ENCODE data around the gene ZNF396.

Gene ZNF396

DNA sequence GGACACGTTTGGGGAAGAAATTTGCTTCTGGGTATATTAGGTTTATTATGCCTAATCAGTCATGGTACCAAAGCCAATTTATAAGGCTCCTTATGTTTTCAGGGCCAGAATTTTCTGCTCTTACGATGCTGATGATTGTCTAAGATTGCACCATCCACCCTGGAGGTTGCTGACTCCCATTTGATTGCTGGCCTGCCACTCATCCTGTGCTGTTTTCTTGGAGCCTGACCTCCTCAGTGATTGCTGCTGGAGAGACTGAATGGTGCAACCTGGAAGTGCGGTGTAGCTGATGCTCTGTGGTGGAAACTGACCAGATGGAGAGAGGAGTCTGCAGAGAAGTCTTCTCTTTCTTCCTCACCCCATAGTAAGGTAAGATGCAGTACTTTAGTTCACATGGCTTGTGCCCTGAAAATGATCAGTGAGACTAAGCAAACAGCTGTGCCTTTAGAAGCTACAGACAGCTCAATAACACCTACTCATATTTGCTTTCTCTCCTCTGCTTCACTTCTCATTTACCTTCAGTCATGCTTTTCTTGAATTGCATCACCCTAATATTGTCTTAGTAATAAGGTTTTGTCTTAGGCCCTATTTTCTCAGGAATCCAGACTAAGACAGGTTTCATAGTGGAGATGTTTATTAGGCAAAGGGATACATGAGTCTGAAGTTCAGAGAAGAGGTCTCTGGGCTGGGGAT, 50.3 kb downstream of the ZNF396 start:
- no peak for TF ChIP-seq CREB1 (IDR thresholded peaks at IDR 0.05; ENCODE audit: low read depth)
- no peak for TF ChIP-seq USF1 (IDR thresholded peaks at IDR 0.05)
- TF ChIP-seq NFIC (IDR thresholded peaks at IDR 0.05): no peak
- TF ChIP-seq, protein P1, sequence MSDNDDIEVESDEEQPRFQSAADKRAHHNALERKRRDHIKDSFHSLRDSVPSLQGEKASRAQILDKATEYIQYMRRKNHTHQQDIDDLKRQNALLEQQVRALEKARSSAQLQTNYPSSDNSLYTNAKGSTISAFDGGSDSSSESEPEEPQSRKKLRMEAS (IDR thresholded peaks at IDR 0.05): no peak
- TF ChIP-seq TAF1 (IDR thresholded peaks at IDR 0.05; ENCODE audit: low read depth): no peak
- TF ChIP-seq TEAD4 (IDR thresholded peaks at IDR 0.05): no peak
- TF ChIP-seq EGR1 (IDR thresholded peaks at IDR 0.05): no peak
- TF ChIP-seq TCF12 (IDR thresholded peaks at IDR 0.05; ENCODE audit: low read depth): no peak
- TF ChIP-seq EP300 (IDR thresholded peaks at IDR 0.05; ENCODE audit: borderline replicate concordance): no peak
- no peak for TF ChIP-seq YY1 (IDR thresholded peaks at IDR 0.05; ENCODE audit: low read depth)
- no peak for TF ChIP-seq FOXM1 (IDR thresholded peaks at IDR 0.05; ENCODE audit: borderline replicate concordance, low read depth)
- TF ChIP-seq RAD21 (IDR thresholded peaks at IDR 0.05; ENCODE audit: low read depth): no peak
- TF ChIP-seq ZBTB7A (IDR thresholded peaks at IDR 0.05; ENCODE audit: low read depth): no peak

DNA sequence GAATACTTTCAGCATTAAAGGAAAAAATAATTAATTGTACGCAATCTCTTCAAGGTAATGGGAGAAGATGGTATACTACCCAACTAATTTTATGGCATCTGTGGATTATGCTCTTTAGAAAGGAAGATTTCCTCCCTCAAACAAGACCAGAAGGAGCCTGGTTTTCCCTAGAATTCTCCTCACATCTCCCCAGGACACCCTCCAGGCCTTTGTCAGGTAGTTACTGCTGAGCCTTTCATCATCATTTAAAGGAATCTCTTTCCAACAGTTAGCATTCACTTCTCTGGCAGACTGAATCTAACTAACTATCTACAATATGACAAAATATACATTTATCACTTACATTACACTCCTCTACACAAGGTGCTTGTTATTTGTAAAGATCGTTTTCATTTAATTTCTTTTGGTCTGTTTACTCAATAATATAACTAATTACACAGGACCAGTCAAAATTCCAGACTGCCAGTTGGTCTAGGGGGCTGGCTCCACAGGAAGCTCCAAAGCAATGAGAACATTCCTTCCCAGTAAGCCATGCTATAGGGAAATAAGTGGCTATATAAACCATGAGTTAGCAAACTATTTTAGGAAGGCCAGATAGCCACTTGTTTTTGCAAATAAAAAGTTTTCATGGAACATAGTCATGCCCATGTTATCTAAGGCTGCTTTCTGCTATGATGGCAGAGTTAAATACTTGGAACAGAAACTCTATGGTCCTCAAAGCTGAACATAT, 52.0 kb downstream of the ZNF396 start:
- TF ChIP-seq, protein P1 (IDR thresholded peaks at IDR 0.05): no peak
- TF ChIP-seq USF1 (IDR thresholded peaks at IDR 0.05): no peak
- TF ChIP-seq TEAD4 (IDR thresholded peaks at IDR 0.05): no peak
- TF ChIP-seq YY1 (IDR thresholded peaks at IDR 0.05; ENCODE audit: low read depth): no peak
- TF ChIP-seq NFIC (IDR thresholded peaks at IDR 0.05): no peak
- TF ChIP-seq EGR1 (IDR thresholded peaks at IDR 0.05): no peak
- no peak for TF ChIP-seq TAF1 (IDR thresholded peaks at IDR 0.05; ENCODE audit: low read depth)
- TF ChIP-seq ZBTB7A (IDR thresholded peaks at IDR 0.05; ENCODE audit: low read depth): no peak
- no peak for TF ChIP-seq RAD21 (IDR thresholded peaks at IDR 0.05; ENCODE audit: low read depth)
- no peak for TF ChIP-seq CREB1 (IDR thresholded peaks at IDR 0.05; ENCODE audit: low read depth)
- TF ChIP-seq TCF12 (IDR thresholded peaks at IDR 0.05; ENCODE audit: low read depth): no peak
- TF ChIP-seq FOXM1 (IDR thresholded peaks at IDR 0.05; ENCODE audit: borderline replicate concordance, low read depth): no peak

DNA sequence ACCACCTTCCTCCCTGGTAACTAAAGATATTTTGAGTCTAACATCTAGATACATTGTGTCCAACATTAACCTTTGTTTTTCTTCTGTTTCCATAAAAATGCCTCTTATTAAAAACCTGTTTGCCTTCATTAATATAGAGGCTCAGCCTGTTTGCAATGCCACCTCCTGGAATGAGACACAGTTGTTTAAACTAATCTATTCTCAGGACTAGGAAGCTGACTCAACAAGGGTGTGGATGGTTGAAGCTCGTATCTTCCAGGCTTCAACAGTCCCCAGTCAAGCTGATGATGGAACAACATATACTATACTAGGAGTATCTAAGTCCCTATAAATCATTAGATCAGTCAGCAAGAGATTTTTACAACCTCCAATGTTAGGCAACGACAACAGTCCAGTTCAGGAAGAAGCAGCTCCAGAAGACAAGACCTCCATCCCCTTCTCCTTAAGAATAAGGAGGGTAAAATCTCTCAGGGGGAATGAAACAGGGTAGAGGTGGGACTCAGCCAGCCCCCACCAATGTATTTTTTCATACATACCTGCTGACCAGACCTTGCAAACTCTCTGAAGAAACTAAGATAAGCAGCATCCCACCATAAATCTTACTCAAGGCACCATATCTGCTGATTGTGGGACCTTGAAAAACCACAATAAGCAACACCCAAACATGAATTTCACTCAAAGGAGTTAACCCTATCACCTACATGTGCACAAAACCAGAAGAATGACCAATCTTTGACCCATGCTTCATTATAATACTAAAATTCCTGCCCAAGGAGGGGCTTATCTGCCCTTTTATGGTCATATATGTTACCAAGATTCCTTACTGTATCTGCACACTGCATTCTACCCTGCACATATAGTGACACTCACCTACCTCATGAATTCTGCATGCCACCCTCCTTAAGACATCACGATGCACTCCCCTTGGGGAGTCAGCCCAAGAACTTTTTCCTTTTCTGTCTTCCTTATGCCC, 54.4 kb downstream of the ZNF396 start:
- TF ChIP-seq TCF12 (IDR thresholded peaks at IDR 0.05; ENCODE audit: low read depth) (no peak), NFIC (IDR thresholded peaks at IDR 0.05) (no peak), YY1 (IDR thresholded peaks at IDR 0.05; ENCODE audit: low read depth) (no peak)
